GM23338 (cell line): Measurements from ENCODE around the gene CDK17. TPM values are rescaled to one million over a fixed set of nuclear protein-coding genes. Genes with fewer than 3 reads are reported as not detected.

Source experiments
- ATAC-seq: fragments of 200-7000 bp; cut with Tn5 transposase; 3 replicates; pipeline ENCODE4 v1.9.1; 2020
- DNase-seq: peaks from one replicate; pipeline ENCODE4 v3.0.0-alpha.2; 2015; ENCODE audit warnings: low spot score
- H2AFZ ChIP-seq: fragments of 200-600 bp; sonication (generic); 2 replicates; pipeline ENCODE4 v1.8.0; 2016; ENCODE audit warnings: antibody characterized with exemption, mild to moderate bottlenecking, moderate library complexity
- H3F3A ChIP-seq: fragments of 200-600 bp; sonication (generic); replicated peaks from 2 replicates; pipeline ENCODE4 v1.8.0; 2017; ENCODE audit warnings: antibody characterized with exemption, mixed run types, low read depth
- H3K27ac ChIP-seq: fragments of 200-600 bp; sonication (generic); 2 replicates; pipeline ENCODE4 v1.6.1; 2016; ENCODE audit warnings: low read depth
- H3K27me3 ChIP-seq: fragments of 200-600 bp; sonication (generic); 2 replicates; pipeline ENCODE4 v1.8.0; 2016; ENCODE audit warnings: mild to moderate bottlenecking, mixed run types, moderate library complexity; ENCODE audit not compliant: insufficient read depth
- H3K36me3 ChIP-seq: fragments of 200-600 bp; sonication (generic); 2 replicates; pipeline ENCODE4 v1.8.0; 2016; ENCODE audit warnings: mild to moderate bottlenecking; ENCODE audit not compliant: insufficient read depth
- H3K4me1 ChIP-seq: fragments of 200-600 bp; sonication (generic); 2 replicates; pipeline ENCODE4 v1.8.0; 2016; ENCODE audit warnings: mild to moderate bottlenecking, moderate library complexity; ENCODE audit not compliant: insufficient read depth
- H3K4me2 ChIP-seq: fragments of 200-600 bp; sonication (generic); 2 replicates; pipeline ENCODE4 v1.7.1; 2017; ENCODE audit warnings: mixed run types
- H3K4me3 ChIP-seq: fragments of 200-600 bp; sonication (generic); 2 replicates; pipeline ENCODE4 v1.6.1; 2016; ENCODE audit warnings: mixed run types
- H3K79me2 ChIP-seq: fragments of 200-600 bp; sonication (generic); replicated peaks from 2 replicates; pipeline ENCODE4 v1.8.0; 2017; ENCODE audit warnings: mild to moderate bottlenecking; ENCODE audit not compliant: insufficient read depth
- H3K9me2 ChIP-seq: fragments of 200-600 bp; sonication (generic); 2 replicates; pipeline ENCODE4 v1.8.0; 2017; ENCODE audit not compliant: insufficient read depth
- H4K20me1 ChIP-seq: fragments of 200-600 bp; sonication (generic); replicated peaks from 2 replicates; pipeline ENCODE4 v1.8.0; 2017; ENCODE audit warnings: mild to moderate bottlenecking; ENCODE audit not compliant: insufficient read depth
- H3K27ac Mint-ChIP-seq: 2 replicates; pipeline ENCODE4 v1.8.0; 2020; ENCODE audit warnings: inconsistent platforms, mild to moderate bottlenecking, moderate library complexity, mixed read lengths
- H3K27me3 Mint-ChIP-seq: 3 replicates; pipeline ENCODE4 v1.8.0; 2022; ENCODE audit warnings: low read depth, mild to moderate bottlenecking, moderate library complexity, mixed read lengths, inconsistent platforms; ENCODE audit not compliant: insufficient read depth, poor library complexity
- H3K36me3 Mint-ChIP-seq: 3 replicates; pipeline ENCODE4 v1.8.0; 2021; ENCODE audit warnings: low read depth, mild to moderate bottlenecking, inconsistent platforms, moderate library complexity, mixed read lengths
- H3K4me1 Mint-ChIP-seq: 3 replicates; pipeline ENCODE4 v1.8.0; 2020; ENCODE audit warnings: mild to moderate bottlenecking, inconsistent platforms, mixed read lengths
- H3K4me3 Mint-ChIP-seq: 3 replicates; pipeline ENCODE4 v1.8.0; 2021; ENCODE audit warnings: moderate library complexity, mild to moderate bottlenecking, inconsistent platforms, mixed read lengths
- H3K9me3 Mint-ChIP-seq: 3 replicates; pipeline ENCODE4 v1.8.0; 2020; ENCODE audit warnings: moderate library complexity, mild to moderate bottlenecking, inconsistent platforms, mixed read lengths
- EZH2 ChIP-seq: fragments of 200-600 bp; sonication (generic); IDR thresholded peaks from one replicate; pipeline ENCODE4 v1.8.0; 2017; ENCODE audit warnings: antibody characterized with exemption, mild to moderate bottlenecking, low read depth; ENCODE audit not compliant: unreplicated experiment
- JUNB ChIP-seq: IDR thresholded peaks from one replicate; pipeline ENCODE4 v1.6.1; 2016; ENCODE audit warnings: antibody characterized with exemption; ENCODE audit not compliant: unreplicated experiment
- POLR2AphosphoS5 ChIP-seq: IDR thresholded peaks from 2 replicates; pipeline ENCODE4 v1.6.1; 2016; ENCODE audit warnings: antibody characterized with exemption, low read depth
- STAT1 ChIP-seq: IDR thresholded peaks from one replicate; pipeline ENCODE4 v1.6.1; 2016; ENCODE audit warnings: antibody characterized with exemption; ENCODE audit not compliant: unreplicated experiment
- ZNF114 ChIP-seq: fragments of 250-450 bp; sonication (Bioruptor Pico); IDR thresholded peaks from 2 replicates; pipeline ENCODE4 v1.5.0; 2020; ENCODE audit warnings: mild to moderate bottlenecking, moderate library complexity
- polyA plus RNA-seq: library from polyadenylated mRNA; unstranded; fragments of >200 nt; fragmentation: Nextera tagmentation; extraction: Ambion mirVana; gene quantifications from 2 replicates; pipeline ENCODE4 v1.2.1, GENCODE V29; 2016
- total RNA-seq: library from RNA; depleted of rRNA; stranded (reverse); fragments of >200 nt; shearing (Covaris generic); gene quantifications from 2 replicates; pipeline ENCODE4 v1.2.3, GENCODE V29; 2014
- TF ChIP-seq, protein P1 (sequence below), 2 experiments: fragments of 200-600 bp in 1 of 2; sonication (generic) in 1 of 2; conservative IDR thresholded peaks; 2 replicates each; pipeline versions ENCODE4 v1.5.1 to v1.6.1; 2016 to 2017; ENCODE audit warnings: antibody characterized with exemption in 2 of 2, low read depth in 2 of 2, mild to moderate bottlenecking in 2 of 2, moderate library complexity in 1 of 2
- TF ChIP-seq, protein P2 (sequence below): fragments of 250-450 bp; sonication (Bioruptor Pico); IDR thresholded peaks from 2 replicates; pipeline ENCODE4 v1.5.0; 2020; ENCODE audit warnings: mild to moderate bottlenecking, moderate library complexity
- TF ChIP-seq, protein P3 (sequence below): IDR thresholded peaks from one replicate; pipeline ENCODE4 v1.6.1; 2018; ENCODE audit warnings: antibody characterized with exemption; ENCODE audit not compliant: unreplicated experiment

Gene CDK17
- total and polyA plus RNA-seq, 2 experiments from 2014 or later = 7.6 to 34.2 TPM

DNA sequence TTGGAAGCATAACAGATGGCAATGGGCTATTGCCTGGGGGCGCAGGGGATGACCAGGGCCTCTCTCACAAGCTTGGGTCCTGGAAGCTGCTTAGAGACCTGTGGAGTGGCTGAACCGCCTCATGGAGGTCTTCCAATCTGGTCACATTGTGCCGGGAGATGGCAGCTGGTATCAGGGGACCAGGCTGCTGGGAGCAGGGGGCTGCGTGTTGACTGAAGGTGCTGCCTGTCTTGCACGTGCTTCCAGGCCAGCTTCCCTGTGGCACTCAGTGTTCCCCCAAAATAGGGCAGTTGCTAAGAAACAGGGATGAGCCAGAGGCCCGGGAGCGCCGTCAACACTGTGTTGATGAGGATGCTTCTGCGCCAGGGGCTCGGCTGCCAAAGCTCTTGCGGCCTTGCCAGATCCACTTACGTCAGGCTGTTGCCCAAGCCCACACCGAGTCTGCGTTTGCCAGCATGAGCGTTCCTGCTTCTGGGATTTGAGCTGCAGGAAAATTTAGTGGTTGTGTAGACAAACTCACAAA, 166.2 kb downstream of the CDK17 start:
- Histone ChIP-seq H2AFZ (no peak overlapping the region), H3K27ac (no peak overlapping the region), H3K9me2 (no peaks in the 10 kb centered on the region), H3K4me3 (no peak overlapping the region), H3K36me3 (no peaks in the 10 kb centered on the region), H3K79me2 (no peaks in the 10 kb centered on the region), H3F3A (no peaks in the 10 kb centered on the region), H3K4me2 (no peak overlapping the region), H4K20me1 (no peaks in the 10 kb centered on the region; the same call in 1 of the 2 replicates), H3K4me1 (no peaks in the 10 kb centered on the region), H3K27me3 (no peaks in the 10 kb centered on the region)
- ATAC-seq (no peak), DNase-seq (no peak)
- TF ChIP-seq STAT1 = no peak
- TF ChIP-seq, protein P1, sequence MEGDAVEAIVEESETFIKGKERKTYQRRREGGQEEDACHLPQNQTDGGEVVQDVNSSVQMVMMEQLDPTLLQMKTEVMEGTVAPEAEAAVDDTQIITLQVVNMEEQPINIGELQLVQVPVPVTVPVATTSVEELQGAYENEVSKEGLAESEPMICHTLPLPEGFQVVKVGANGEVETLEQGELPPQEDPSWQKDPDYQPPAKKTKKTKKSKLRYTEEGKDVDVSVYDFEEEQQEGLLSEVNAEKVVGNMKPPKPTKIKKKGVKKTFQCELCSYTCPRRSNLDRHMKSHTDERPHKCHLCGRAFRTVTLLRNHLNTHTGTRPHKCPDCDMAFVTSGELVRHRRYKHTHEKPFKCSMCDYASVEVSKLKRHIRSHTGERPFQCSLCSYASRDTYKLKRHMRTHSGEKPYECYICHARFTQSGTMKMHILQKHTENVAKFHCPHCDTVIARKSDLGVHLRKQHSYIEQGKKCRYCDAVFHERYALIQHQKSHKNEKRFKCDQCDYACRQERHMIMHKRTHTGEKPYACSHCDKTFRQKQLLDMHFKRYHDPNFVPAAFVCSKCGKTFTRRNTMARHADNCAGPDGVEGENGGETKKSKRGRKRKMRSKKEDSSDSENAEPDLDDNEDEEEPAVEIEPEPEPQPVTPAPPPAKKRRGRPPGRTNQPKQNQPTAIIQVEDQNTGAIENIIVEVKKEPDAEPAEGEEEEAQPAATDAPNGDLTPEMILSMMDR (conservative IDR thresholded peaks at IDR 0.05; ENCODE audit: low read depth in 2 of 2) = no peak
- TF ChIP-seq, protein P2, sequence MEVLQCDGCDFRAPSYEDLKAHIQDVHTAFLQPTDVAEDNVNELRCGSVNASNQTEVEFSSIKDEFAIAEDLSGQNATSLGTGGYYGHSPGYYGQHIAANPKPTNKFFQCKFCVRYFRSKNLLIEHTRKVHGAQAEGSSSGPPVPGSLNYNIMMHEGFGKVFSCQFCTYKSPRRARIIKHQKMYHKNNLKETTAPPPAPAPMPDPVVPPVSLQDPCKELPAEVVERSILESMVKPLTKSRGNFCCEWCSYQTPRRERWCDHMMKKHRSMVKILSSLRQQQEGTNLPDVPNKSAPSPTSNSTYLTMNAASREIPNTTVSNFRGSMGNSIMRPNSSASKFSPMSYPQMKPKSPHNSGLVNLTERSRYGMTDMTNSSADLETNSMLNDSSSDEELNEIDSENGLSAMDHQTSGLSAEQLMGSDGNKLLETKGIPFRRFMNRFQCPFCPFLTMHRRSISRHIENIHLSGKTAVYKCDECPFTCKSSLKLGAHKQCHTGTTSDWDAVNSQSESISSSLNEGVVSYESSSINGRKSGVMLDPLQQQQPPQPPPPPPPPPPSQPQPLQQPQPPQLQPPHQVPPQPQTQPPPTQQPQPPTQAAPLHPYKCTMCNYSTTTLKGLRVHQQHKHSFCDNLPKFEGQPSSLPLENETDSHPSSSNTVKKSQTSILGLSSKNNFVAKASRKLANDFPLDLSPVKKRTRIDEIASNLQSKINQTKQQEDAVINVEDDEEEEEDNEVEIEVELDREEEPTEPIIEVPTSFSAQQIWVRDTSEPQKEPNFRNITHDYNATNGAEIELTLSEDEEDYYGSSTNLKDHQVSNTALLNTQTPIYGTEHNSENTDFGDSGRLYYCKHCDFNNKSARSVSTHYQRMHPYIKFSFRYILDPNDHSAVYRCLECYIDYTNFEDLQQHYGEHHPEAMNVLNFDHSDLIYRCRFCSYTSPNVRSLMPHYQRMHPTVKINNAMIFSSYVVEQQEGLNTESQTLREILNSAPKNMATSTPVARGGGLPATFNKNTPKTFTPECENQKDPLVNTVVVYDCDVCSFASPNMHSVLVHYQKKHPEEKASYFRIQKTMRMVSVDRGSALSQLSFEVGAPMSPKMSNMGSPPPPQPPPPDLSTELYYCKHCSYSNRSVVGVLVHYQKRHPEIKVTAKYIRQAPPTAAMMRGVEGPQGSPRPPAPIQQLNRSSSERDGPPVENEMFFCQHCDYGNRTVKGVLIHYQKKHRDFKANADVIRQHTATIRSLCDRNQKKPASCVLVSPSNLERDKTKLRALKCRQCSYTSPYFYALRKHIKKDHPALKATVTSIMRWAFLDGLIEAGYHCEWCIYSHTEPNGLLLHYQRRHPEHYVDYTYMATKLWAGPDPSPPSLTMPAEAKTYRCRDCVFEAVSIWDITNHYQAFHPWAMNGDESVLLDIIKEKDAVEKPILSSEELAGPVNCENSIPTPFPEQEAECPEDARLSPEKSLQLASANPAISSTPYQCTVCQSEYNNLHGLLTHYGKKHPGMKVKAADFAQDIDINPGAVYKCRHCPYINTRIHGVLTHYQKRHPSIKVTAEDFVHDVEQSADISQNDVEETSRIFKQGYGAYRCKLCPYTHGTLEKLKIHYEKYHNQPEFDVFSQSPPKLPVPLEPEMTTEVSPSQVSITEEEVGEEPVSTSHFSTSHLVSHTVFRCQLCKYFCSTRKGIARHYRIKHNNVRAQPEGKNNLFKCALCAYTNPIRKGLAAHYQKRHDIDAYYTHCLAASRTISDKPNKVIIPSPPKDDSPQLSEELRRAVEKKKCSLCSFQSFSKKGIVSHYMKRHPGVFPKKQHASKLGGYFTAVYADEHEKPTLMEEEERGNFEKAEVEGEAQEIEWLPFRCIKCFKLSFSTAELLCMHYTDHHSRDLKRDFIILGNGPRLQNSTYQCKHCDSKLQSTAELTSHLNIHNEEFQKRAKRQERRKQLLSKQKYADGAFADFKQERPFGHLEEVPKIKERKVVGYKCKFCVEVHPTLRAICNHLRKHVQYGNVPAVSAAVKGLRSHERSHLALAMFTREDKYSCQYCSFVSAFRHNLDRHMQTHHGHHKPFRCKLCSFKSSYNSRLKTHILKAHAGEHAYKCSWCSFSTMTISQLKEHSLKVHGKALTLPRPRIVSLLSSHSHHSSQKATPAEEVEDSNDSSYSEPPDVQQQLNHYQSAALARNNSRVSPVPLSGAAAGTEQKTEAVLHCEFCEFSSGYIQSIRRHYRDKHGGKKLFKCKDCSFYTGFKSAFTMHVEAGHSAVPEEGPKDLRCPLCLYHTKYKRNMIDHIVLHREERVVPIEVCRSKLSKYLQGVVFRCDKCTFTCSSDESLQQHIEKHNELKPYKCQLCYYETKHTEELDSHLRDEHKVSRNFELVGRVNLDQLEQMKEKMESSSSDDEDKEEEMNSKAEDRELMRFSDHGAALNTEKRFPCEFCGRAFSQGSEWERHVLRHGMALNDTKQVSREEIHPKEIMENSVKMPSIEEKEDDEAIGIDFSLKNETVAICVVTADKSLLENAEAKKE = no peak
- TF ChIP-seq, protein P3, sequence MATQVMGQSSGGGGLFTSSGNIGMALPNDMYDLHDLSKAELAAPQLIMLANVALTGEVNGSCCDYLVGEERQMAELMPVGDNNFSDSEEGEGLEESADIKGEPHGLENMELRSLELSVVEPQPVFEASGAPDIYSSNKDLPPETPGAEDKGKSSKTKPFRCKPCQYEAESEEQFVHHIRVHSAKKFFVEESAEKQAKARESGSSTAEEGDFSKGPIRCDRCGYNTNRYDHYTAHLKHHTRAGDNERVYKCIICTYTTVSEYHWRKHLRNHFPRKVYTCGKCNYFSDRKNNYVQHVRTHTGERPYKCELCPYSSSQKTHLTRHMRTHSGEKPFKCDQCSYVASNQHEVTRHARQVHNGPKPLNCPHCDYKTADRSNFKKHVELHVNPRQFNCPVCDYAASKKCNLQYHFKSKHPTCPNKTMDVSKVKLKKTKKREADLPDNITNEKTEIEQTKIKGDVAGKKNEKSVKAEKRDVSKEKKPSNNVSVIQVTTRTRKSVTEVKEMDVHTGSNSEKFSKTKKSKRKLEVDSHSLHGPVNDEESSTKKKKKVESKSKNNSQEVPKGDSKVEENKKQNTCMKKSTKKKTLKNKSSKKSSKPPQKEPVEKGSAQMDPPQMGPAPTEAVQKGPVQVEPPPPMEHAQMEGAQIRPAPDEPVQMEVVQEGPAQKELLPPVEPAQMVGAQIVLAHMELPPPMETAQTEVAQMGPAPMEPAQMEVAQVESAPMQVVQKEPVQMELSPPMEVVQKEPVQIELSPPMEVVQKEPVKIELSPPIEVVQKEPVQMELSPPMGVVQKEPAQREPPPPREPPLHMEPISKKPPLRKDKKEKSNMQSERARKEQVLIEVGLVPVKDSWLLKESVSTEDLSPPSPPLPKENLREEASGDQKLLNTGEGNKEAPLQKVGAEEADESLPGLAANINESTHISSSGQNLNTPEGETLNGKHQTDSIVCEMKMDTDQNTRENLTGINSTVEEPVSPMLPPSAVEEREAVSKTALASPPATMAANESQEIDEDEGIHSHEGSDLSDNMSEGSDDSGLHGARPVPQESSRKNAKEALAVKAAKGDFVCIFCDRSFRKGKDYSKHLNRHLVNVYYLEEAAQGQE = no peak
- TF ChIP-seq POLR2AphosphoS5 = no peak
- no peak for TF ChIP-seq EZH2
- no peak for TF ChIP-seq ZNF114
- TF ChIP-seq JUNB = no peak
- H3K9me3 Mint-ChIP-seq = no peaks in the 10 kb centered on the region
- peaks cover 5% of the 10 kb centered on the region for H3K4me1 Mint-ChIP-seq
- H3K27me3 Mint-ChIP-seq = peaks cover 12% of the 10 kb centered on the region
- no peak overlapping the region for H3K4me3 Mint-ChIP-seq
- no peak overlapping the region for H3K27ac Mint-ChIP-seq
- no peaks in the 10 kb centered on the region for H3K36me3 Mint-ChIP-seq
